ENCODE data around the gene KLHL10. TPM values are rescaled to one million over a fixed set of nuclear protein-coding genes. Genes with fewer than 3 reads are reported as not detected.

KLHL10 gene
- 0.50 TPM for total RNA-seq
- long read RNA-seq, partial matches to known transcripts: 1 of 2 reads
- long read RNA-seq, other reads (novel, unspliced or antisense): 1 of 2 reads

GRCh38 chr17:41837761-41838538, at the start of gene KLHL10:
Gene KLHL10 (plus strand): TSS chr17:41837825. CDS start chr17:41837933, 108 bp downstream.
- intact Hi-C loops (cut with DNase I): no loop called here
- Histone ChIP-seq H3K27me3 (ENCODE audit: low read depth) (no peaks in the 10 kb centered on the region), H3K9me3 (no peaks in the 10 kb centered on the region), H3K27ac (no peak within 1 kb of the TSS), H3K4me1 (peaks cover 17% of the 10 kb centered on the region), H3K4me3 (peak within 1 kb of the TSS; percentile 97), H3K36me3 (no peaks in the 10 kb centered on the region)
- TF ChIP-seq, protein P1, sequence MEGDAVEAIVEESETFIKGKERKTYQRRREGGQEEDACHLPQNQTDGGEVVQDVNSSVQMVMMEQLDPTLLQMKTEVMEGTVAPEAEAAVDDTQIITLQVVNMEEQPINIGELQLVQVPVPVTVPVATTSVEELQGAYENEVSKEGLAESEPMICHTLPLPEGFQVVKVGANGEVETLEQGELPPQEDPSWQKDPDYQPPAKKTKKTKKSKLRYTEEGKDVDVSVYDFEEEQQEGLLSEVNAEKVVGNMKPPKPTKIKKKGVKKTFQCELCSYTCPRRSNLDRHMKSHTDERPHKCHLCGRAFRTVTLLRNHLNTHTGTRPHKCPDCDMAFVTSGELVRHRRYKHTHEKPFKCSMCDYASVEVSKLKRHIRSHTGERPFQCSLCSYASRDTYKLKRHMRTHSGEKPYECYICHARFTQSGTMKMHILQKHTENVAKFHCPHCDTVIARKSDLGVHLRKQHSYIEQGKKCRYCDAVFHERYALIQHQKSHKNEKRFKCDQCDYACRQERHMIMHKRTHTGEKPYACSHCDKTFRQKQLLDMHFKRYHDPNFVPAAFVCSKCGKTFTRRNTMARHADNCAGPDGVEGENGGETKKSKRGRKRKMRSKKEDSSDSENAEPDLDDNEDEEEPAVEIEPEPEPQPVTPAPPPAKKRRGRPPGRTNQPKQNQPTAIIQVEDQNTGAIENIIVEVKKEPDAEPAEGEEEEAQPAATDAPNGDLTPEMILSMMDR (IDR thresholded peaks at IDR 0.05): no peak
- ATAC-seq (no peak), DNase-seq (no peak)

- H3K36me3 ChIP-seq: no peaks in the 10 kb centered on the region
- H3K9me3 ChIP-seq: no peaks in the 10 kb centered on the region
- H3K4me1 ChIP-seq: peaks cover 33% of the 10 kb centered on the region
- ATAC-seq: peak; percentile 90 to 94
- no peaks in the 10 kb centered on the region for H3K27me3 ChIP-seq (ENCODE audit: low read depth)
- peak; percentile 75 for DNase-seq
- TF ChIP-seq, protein P1 (IDR thresholded peaks at IDR 0.05): no peak
- no peak overlapping the region for H3K4me3 ChIP-seq
- peak overlapping the region; percentile 72 for H3K27ac ChIP-seq
- intact Hi-C loops (cut with DNase I): loop anchor here (10.0 kb wide), 1 partner anchor 58 kb away; the partner anchor contains the start of gene HAP1
These were observed 44.5 kb upstream of the KLHL10 start for GRCh38 chr17:41792845-41793783.

DNA sequence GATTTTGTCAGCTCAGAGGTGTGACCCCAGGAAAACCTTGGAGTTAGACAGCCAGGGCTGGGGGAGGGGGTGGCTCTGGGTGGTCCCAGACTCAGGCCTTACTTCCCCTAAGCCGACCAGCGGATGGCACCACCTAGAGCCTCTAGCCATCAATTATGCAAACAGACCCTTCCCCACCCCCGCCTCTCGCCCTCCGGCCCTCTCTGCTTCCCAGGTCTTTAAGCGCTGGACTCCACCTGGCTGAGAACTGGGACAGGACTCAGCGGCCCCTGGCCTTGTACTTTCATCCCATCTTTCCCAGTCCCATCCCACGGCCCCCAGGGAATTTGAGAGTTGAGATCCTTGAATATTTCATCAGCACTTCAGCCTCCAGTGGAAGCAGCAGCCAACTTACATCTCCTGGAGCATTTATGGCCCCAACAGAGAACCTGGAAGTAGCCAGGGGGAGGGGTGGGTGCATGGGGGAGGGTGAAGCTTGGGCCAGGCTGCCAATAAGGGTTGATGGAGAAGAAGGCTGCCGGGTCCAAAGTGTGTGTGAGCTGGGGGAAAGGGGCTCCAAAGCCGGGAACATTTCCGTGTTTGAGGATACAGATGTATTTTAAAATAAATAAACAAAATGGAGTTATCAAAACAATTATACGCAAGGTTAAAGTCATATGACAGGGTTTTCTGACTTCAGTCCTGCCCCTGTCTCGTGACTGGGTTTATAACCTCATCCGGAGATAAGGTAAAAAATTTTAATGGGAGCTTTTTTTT, 43.7 kb upstream of the KLHL10 start:
- H3K4me1 ChIP-seq: peaks cover 25% of the 10 kb centered on the region
- DNase-seq (no peak), ATAC-seq (no peak)
- no peak overlapping the region for H3K4me3 ChIP-seq
- intact Hi-C loops (cut with DNase I): loop anchor here (10.0 kb wide), 1 partner anchor 59 kb away; the partner anchor contains the start of gene HAP1
- H3K27me3 ChIP-seq (ENCODE audit: low read depth): no peaks in the 10 kb centered on the region
- H3K36me3 ChIP-seq: no peaks in the 10 kb centered on the region
- TF ChIP-seq, protein P1 (IDR thresholded peaks at IDR 0.05): no peak
- H3K27ac ChIP-seq: peak overlapping the region; percentile 72
- H3K9me3 ChIP-seq: no peaks in the 10 kb centered on the region

DNA sequence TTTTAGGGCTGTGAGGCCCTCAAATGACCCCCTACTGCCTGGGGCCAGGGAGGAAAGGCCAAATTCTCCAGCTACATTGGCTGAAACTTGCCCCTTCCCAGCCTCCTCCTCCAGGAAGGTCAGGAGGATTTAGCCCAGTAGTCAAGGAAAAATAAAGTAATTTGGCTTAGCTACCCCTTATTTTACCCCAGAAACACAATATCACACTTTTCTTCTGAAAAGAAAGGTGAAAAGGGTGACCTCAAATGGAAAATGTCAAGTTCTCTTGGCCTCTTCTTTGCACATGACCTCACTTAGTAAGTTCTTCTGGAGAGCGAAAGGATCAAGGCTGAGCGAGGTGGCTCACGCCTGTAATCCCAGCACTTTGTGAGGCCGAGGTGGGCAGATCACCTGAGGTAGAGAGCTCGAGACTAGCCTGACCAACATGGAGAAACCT, 43.1 kb upstream of the KLHL10 start:
- H3K9me3 ChIP-seq: no peaks in the 10 kb centered on the region
- intact Hi-C loops (cut with DNase I): loop anchor here (10.0 kb wide), 1 partner anchor 60 kb away; the partner anchor contains the start of gene HAP1
- H3K4me1 ChIP-seq: peaks cover 24% of the 10 kb centered on the region
- no peaks in the 10 kb centered on the region for H3K36me3 ChIP-seq
- DNase-seq (no peak), ATAC-seq (no peak)
- TF ChIP-seq, protein P1 (IDR thresholded peaks at IDR 0.05): no peak
- no peaks in the 10 kb centered on the region for H3K27me3 ChIP-seq (ENCODE audit: low read depth)
- no peak overlapping the region for H3K27ac ChIP-seq
- no peak overlapping the region for H3K4me3 ChIP-seq
